H1 (cell line): Measurements from ENCODE around the gene ZYX. TPM values are rescaled to one million over a fixed set of nuclear protein-coding genes. Genes with fewer than 3 reads are reported as not detected.
A peak's percentile ranks its signal among the peaks of the same experiment; 100 is the strongest.

Experiments used
- CTCF ChIA-PET: fragments of 300-600 bp; sonication (Branson Sonifier 250); formaldehyde crosslinking; loops from one replicate; lab custom pipeline; 2021; ENCODE audit not compliant: partially characterized antibody; lab: Charles Lee
- POLR2A ChIA-PET: fragments of 300-600 bp; sonication (Branson Sonifier 250); formaldehyde crosslinking; loops from one replicate; lab custom pipeline; 2021; ENCODE audit warnings: inconsistent platforms; ENCODE audit not compliant: partially characterized antibody; lab: Charles Lee
- DNase-seq, 2 experiments: peaks; one replicate each; pipeline versions ENCODE4 v3.0.0 to v3.0.0-alpha.2; 2010 to 2022; ENCODE audit warnings: low spot score in 2 of 2, low read depth in 1 of 2, mixed read lengths in 1 of 2
- FAIRE-seq: peaks from 2 replicates; lab custom pipeline; 2011; peaks lifted over from hg19 to GRCh38; lab: Jason Lieb, UNC
- H2AFZ ChIP-seq: 2 replicates; pipeline ENCODE4 v1.8.1; 2012; ENCODE audit warnings: low read length, inconsistent platforms
- H2AK5ac ChIP-seq: 2 replicates; pipeline ENCODE4 v1.6.1; 2013; ENCODE audit warnings: low read depth, low read length
- H2BK120ac ChIP-seq: replicated peaks from 2 replicates; pipeline ENCODE3; 2013; ENCODE audit warnings: low read depth, low read length, inconsistent platforms
- H2BK12ac ChIP-seq: 2 replicates; pipeline ENCODE4 v1.6.1; 2013; ENCODE audit warnings: low read depth, low read length
- H2BK15ac ChIP-seq: 2 replicates; pipeline ENCODE4 v1.6.1; 2013; ENCODE audit warnings: low read length
- H2BK20ac ChIP-seq: 2 replicates; pipeline ENCODE4 v1.6.1; 2013; ENCODE audit warnings: low read length
- H2BK5ac ChIP-seq: 2 replicates; pipeline ENCODE4 v1.6.1; 2013; ENCODE audit warnings: low read depth, low read length
- H3K14ac ChIP-seq: 2 replicates; pipeline ENCODE4 v1.6.1; 2013; ENCODE audit warnings: inconsistent platforms; ENCODE audit not compliant: insufficient read length
- H3K18ac ChIP-seq: 2 replicates; pipeline ENCODE4 v1.6.1; 2013; ENCODE audit warnings: low read length; ENCODE audit errors: extremely low read depth
- H3K23ac ChIP-seq: 2 replicates; pipeline ENCODE4 v1.6.1; 2013; ENCODE audit warnings: inconsistent platforms; ENCODE audit not compliant: insufficient read length
- H3K23me2 ChIP-seq: 2 replicates; pipeline ENCODE4 v1.6.1; 2013; ENCODE audit warnings: low read depth, low read length
- H3K27ac ChIP-seq: 2 replicates; pipeline ENCODE4 v1.6.1; 2011; ENCODE audit warnings: low read depth, low read length, inconsistent platforms
- H3K27me3 ChIP-seq, 4 experiments: replicated peaks in 1 of 4; 1 replicate in 1 of 4; 2 replicates in 3 of 4; pipeline versions ENCODE4 v1.6.1 to v1.8.1; 2011 to 2013; ENCODE audit warnings: low read length in 3 of 4, mild to moderate bottlenecking in 3 of 4, inconsistent platforms in 2 of 4, mixed read lengths in 2 of 4, moderate library complexity in 1 of 4; ENCODE audit not compliant: control insufficient read depth in 3 of 4, insufficient read depth in 3 of 4; ENCODE audit errors: extremely low read depth in 1 of 4
- H3K36me3 ChIP-seq, 4 experiments: 2 replicates each; pipeline versions ENCODE4 v1.6.1 to v1.8.1; 2011 to 2013; ENCODE audit warnings: mild to moderate bottlenecking in 4 of 4, low read length in 3 of 4, moderate library complexity in 2 of 4, control low read depth in 1 of 4, inconsistent platforms in 1 of 4; ENCODE audit not compliant: insufficient read depth in 4 of 4, control insufficient read depth in 2 of 4
- H3K4ac ChIP-seq: replicated peaks from 2 replicates; pipeline ENCODE3; 2013; ENCODE audit warnings: low read length, low read depth, mixed read lengths, inconsistent platforms; ENCODE audit not compliant: insufficient read length
- H3K4me1 ChIP-seq, 4 experiments: replicated peaks in 1 of 4; 1 replicate in 1 of 4; 2 replicates in 3 of 4; pipeline versions ENCODE4 v1.6.1 to v1.8.1; 2011 to 2013; ENCODE audit warnings: low read length in 3 of 4, inconsistent platforms in 2 of 4, mixed read lengths in 1 of 4; ENCODE audit not compliant: insufficient read depth in 4 of 4, control insufficient read depth in 3 of 4
- H3K4me2 ChIP-seq, 2 experiments: 2 replicates each; pipeline versions ENCODE4 v1.6.1 to v1.8.1; 2011 to 2013; ENCODE audit warnings: low read depth in 2 of 2, low read length in 2 of 2, control low read depth in 1 of 2, inconsistent platforms in 1 of 2, mild to moderate bottlenecking in 1 of 2; ENCODE audit not compliant: insufficient read depth in 1 of 2
- H3K4me3 ChIP-seq, 4 experiments: fragments of 200-600, 300-600 bp in 1 of 4; sonication (generic), shearing (Covaris generic), sonication (Bioruptor Twin) in 1 of 4; 2 replicates each; pipeline versions ENCODE4 v1.5.1 to v1.8.1; 2011 to 2016; ENCODE audit warnings: low read length in 4 of 4, low read depth in 3 of 4, control low read depth in 2 of 4, inconsistent platforms in 2 of 4, mild to moderate bottlenecking in 2 of 4, mixed read lengths in 1 of 4, moderate library complexity in 1 of 4; ENCODE audit not compliant: insufficient read depth in 2 of 4; ENCODE audit errors: extremely low read depth in 1 of 4
- H3K56ac ChIP-seq: replicated peaks from 2 replicates; pipeline ENCODE3; 2013; ENCODE audit warnings: low read depth, mild to moderate bottlenecking, mixed read lengths, low read length, inconsistent platforms; ENCODE audit not compliant: insufficient read length
- H3K79me1 ChIP-seq: 2 replicates; pipeline ENCODE4 v1.6.1; 2013; ENCODE audit warnings: low read depth, low read length, control low read depth
- H3K79me2 ChIP-seq, 2 experiments: 2 replicates each; pipeline versions ENCODE4 v1.6.1 to v1.8.1; 2012 to 2013; ENCODE audit warnings: low read length in 2 of 2, mild to moderate bottlenecking in 2 of 2, inconsistent platforms in 1 of 2; ENCODE audit not compliant: insufficient read depth in 2 of 2, control insufficient read depth in 1 of 2
- H3K9ac ChIP-seq, 4 experiments: replicated peaks in 1 of 4; 1 replicate in 1 of 4; 2 replicates in 3 of 4; pipeline versions ENCODE4 v1.6.1 to v1.8.1; 2011 to 2013; ENCODE audit warnings: low read depth in 3 of 4, low read length in 3 of 4, control low read depth in 2 of 4, mild to moderate bottlenecking in 2 of 4, moderate library complexity in 2 of 4, inconsistent platforms in 1 of 4; ENCODE audit errors: extremely low read depth in 1 of 4
- H3K9me3 ChIP-seq, 2 experiments: 2 replicates each; pipeline versions ENCODE4 v1.6.1 to v1.8.1; 2012 to 2013; ENCODE audit warnings: mild to moderate bottlenecking in 2 of 2, moderate library complexity in 2 of 2, control low read depth in 1 of 2, inconsistent platforms in 1 of 2, low read depth in 1 of 2, low read length in 1 of 2, mixed read lengths in 1 of 2; ENCODE audit not compliant: insufficient read depth in 2 of 2
- H4K20me1 ChIP-seq, 2 experiments: replicated peaks in 1 of 2; 2 replicates each; pipeline versions ENCODE3 to v1.8.1; 2011 to 2013; ENCODE audit warnings: inconsistent platforms in 2 of 2, low read length in 2 of 2, mild to moderate bottlenecking in 1 of 2; ENCODE audit not compliant: insufficient read depth in 2 of 2, control insufficient read depth in 1 of 2
- H4K5ac ChIP-seq: 2 replicates; pipeline ENCODE4 v1.6.1; 2013; ENCODE audit warnings: low read length, low read depth, mixed read lengths, inconsistent platforms; ENCODE audit not compliant: insufficient read length
- H4K8ac ChIP-seq: 2 replicates; pipeline ENCODE4 v1.8.0; 2013; ENCODE audit warnings: mild to moderate bottlenecking, moderate library complexity, low read length, inconsistent platforms; ENCODE audit not compliant: insufficient read depth; ENCODE audit errors: extremely low read depth
- H4K91ac ChIP-seq: replicated peaks from 2 replicates; pipeline ENCODE3; 2013; ENCODE audit warnings: low read length, mixed read lengths, inconsistent platforms; ENCODE audit not compliant: insufficient read length
- BRCA1 ChIP-seq: IDR thresholded peaks from 2 replicates; pipeline ENCODE4 v1.6.1; 2012; ENCODE audit warnings: low read depth, low read length, improper control_type of control experiment
- FOSL1 ChIP-seq: IDR thresholded peaks from 2 replicates; pipeline ENCODE4 v1.6.1; 2011; ENCODE audit warnings: mild to moderate bottlenecking, low read depth, low read length, moderate library complexity; ENCODE audit not compliant: insufficient read depth
- KDM1A ChIP-seq: fragments of 200-600, 300-600 bp; sonication (generic); IDR thresholded peaks from 2 replicates; pipeline ENCODE4 v1.7.1; 2016; ENCODE audit warnings: mild to moderate bottlenecking, low read length, borderline replicate concordance
- PHF8 ChIP-seq: fragments of 200-600 bp; sonication (generic); conservative IDR thresholded peaks from 2 replicates; pipeline ENCODE4 v1.7.1; 2012; ENCODE audit warnings: low read depth, mild to moderate bottlenecking, inconsistent platforms, low read length, moderate library complexity
- RFX5 ChIP-seq: IDR thresholded peaks from 2 replicates; pipeline ENCODE4 v1.6.1; 2011; ENCODE audit warnings: low read depth, low read length, improper control_type of control experiment, borderline replicate concordance
- SIX5 ChIP-seq: IDR thresholded peaks from 2 replicates; pipeline ENCODE4 v1.6.1; 2011; ENCODE audit warnings: mild to moderate bottlenecking, low read depth, low read length
- TCF12 ChIP-seq: IDR thresholded peaks from 2 replicates; pipeline ENCODE4 v1.6.1; 2011; ENCODE audit warnings: low read depth, mild to moderate bottlenecking, low read length
- TEAD4 ChIP-seq: IDR thresholded peaks from 2 replicates; pipeline ENCODE4 v1.6.1; 2012; ENCODE audit warnings: low read depth, low read length, inconsistent platforms, mixed read lengths
- WGBS, 2 experiments: shearing (Covaris generic) in 1 of 2; methylation state at CpG; one replicate each; pipeline versions ENCODE4 v1.1.6 to v1.1.7; 2013 to 2015; ENCODE audit warnings: low lambda C conversion rate in 2 of 2, mixed read lengths in 2 of 2, inconsistent platforms in 1 of 2, low coverage in 1 of 2, missing lambda C conversion rate in 1 of 2; ENCODE audit not compliant: insufficient replicate concordance in 2 of 2, insufficient coverage in 1 of 2, insufficient read length in 1 of 2; ENCODE audit errors: extremely low coverage in 1 of 2, missing lambda C conversion rate in 1 of 2; 5-methylcytosine and 5-hydroxymethylcytosine counted together
- long read RNA-seq, 2 experiments: library from RNA in 1 of 2; library from capped mRNA in 1 of 2; stranded (forward); transcript quantifications; one replicate each; pipeline ENCODE4 v2.0.0, GENCODE V29; 2021; ENCODE audit warnings: inconsistent platforms in 1 of 2
- polyA minus RNA-seq, 3 experiments: library from RNA; depleted of rRNA, polyadenylated mRNA; stranded (reverse); fragments of >200 nt; gene quantifications; 1 replicate in 2 of 3; 2 replicates in 1 of 3; pipeline ENCODE4 v1.2.3, GENCODE V29; 2011
- polyA plus RNA-seq, 7 experiments: library from polyadenylated mRNA; depleted of rRNA in 3 of 7; stranded (reverse) in 5 of 7; unstranded in 2 of 7; fragments of >200 nt in 5 of 7; fragments of 200-250 nt in 2 of 7; gene quantifications; 1 replicate in 5 of 7; 2 replicates in 1 of 7; 4 replicates in 1 of 7; pipeline versions ENCODE4 v1.2.1 to v1.2.3, GENCODE V29; 2011 to 2013; ENCODE audit warnings: missing spikeins in 2 of 7, mixed read lengths in 2 of 7
- total RNA-seq: library from RNA; stranded (reverse); fragmentation: NEBNext Ultra II Directional; extraction: Animal tissue kit (Norgen Biotek cat#: 25700); gene quantifications from 2 replicates; pipeline ENCODE4 v1.2.1, GENCODE V29; 2021

ZYX gene
- total RNA-seq = 159 and 174 TPM in 2 replicates
- 40.6 and 77.9 TPM in 2 replicates for polyA plus RNA-seq (2011; rRNA removed)
- polyA plus RNA-seq (2011; cell fraction: cytosol; rRNA removed) = 25.7 TPM
- 107 TPM for polyA plus RNA-seq (2011; cell fraction: nucleus; rRNA removed)
- polyA plus RNA-seq (2012, experiment 1 of 2) = 138 to 177 TPM (median 171 TPM) in 4 replicates
- polyA plus RNA-seq (2012, experiment 2 of 2) = 172 TPM
- 166 TPM for polyA plus RNA-seq (2013, experiment 1 of 2)
- polyA plus RNA-seq (2013, experiment 2 of 2) = 163 TPM
- 21.5 and 32.9 TPM in 2 replicates for polyA minus RNA-seq (2011; rRNA and poly(A)+ RNA removed)
- 70.7 TPM for polyA minus RNA-seq (2011; cell fraction: cytosol; rRNA and poly(A)+ RNA removed)
- polyA minus RNA-seq (2011; cell fraction: nucleus; rRNA and poly(A)+ RNA removed) = 64.8 TPM
- long read RNA-seq, experiment 1, transcript ZYX-201 (10 exons, 2,493 nt) = major isoform, 51 of 283 reads
- long read RNA-seq, experiment 1, partial matches to known transcripts = 157 of 283 reads
- long read RNA-seq, experiment 1, other reads (novel, unspliced or antisense) = 74 of 283 reads
- long read RNA-seq, experiment 2, partial matches to known transcripts = 1 of 2 reads
- long read RNA-seq, experiment 2, other reads (novel, unspliced or antisense) = 1 of 2 reads

GRCh38 chr7:143380646-143381426, at the start of gene ZYX:
TSS of gene ZYX (plus strand) at chr7:143381345. CDS start at chr7:143381572, 227 bp downstream.
- H4K8ac ChIP-seq = peak within 1 kb of the TSS; percentile 91
- 0% methylated on average over 13 of the region's 72 CpGs; no CpG with 5 or more reads in 1 of the 2 experiments for WGBS, 2 experiments
- peak within 1 kb of the TSS; percentile 25 for H4K91ac ChIP-seq
- peak within 1 kb of the TSS; percentile 50; the same call in 1 of the 2 replicates for H2BK12ac ChIP-seq
- H3K14ac ChIP-seq = no peak within 1 kb of the TSS
- peaks cover 5 to 31% (median 11%) of the 10 kb centered on the region in 4 experiments; a peak in 7 of 8 replicates for H3K36me3 ChIP-seq
- H3K23ac ChIP-seq = no peak within 1 kb of the TSS
- peak within 1 kb of the TSS; percentile 69 to 93 for H3K4me2 ChIP-seq
- H3K4me3 ChIP-seq = peak within 1 kb of the TSS; percentile 76 to 100 (median 88)
- FAIRE-seq (no peak), DNase-seq (peak; percentile 87 to 91)
- no peak within 1 kb of the TSS for H2BK20ac ChIP-seq
- CTCF ChIA-PET = interaction anchor here (0.8 to 17.5 kb wide), 20 partner anchors 11 to 378 kb away, joined by 3 to 359 read pairs (median 6); partner anchors contain the start of genes EPHA1 and FAM131B
- H4K20me1 ChIP-seq = peaks cover 13 to 23% of the 10 kb centered on the region in 2 experiments
- peaks cover 3 to 49% of the 10 kb centered on the region in 2 experiments; a peak in 3 of 4 replicates for H3K79me2 ChIP-seq
- H3K4me1 ChIP-seq = peaks cover 5 to 18% (median 6%) of the 10 kb centered on the region in 4 experiments
- peak within 1 kb of the TSS; percentile 92; the same call in 1 of the 2 replicates for H2BK5ac ChIP-seq
- peaks cover 8% of the 10 kb centered on the region; the same call in 1 of the 2 replicates for H3K23me2 ChIP-seq
- H3K27ac ChIP-seq = peak within 1 kb of the TSS; percentile 93
- POLR2A ChIA-PET = interaction anchor here (0.6 to 19.0 kb wide), 5 partner anchors 13 to 1605 kb away, joined by 3 to 518 read pairs (median 12); partner anchors contain the start of genes CLCN1, EPHA1, FAM131B and TAS2R4
- no peaks in the 10 kb centered on the region for H3K9me3 ChIP-seq
- no peak within 1 kb of the TSS for H2AK5ac ChIP-seq
- H4K5ac ChIP-seq = peak within 1 kb of the TSS; percentile 47
- H3K56ac ChIP-seq = peak within 1 kb of the TSS; percentile 89
- peak within 1 kb of the TSS; percentile 93 for H3K18ac ChIP-seq
- no peaks in the 10 kb centered on the region for H3K27me3 ChIP-seq
- no peak within 1 kb of the TSS for H2BK120ac ChIP-seq
- peaks cover 17% of the 10 kb centered on the region for H3K79me1 ChIP-seq
- no peak within 1 kb of the TSS for H2AFZ ChIP-seq
- H3K9ac ChIP-seq = peak within 1 kb of the TSS; percentile 57 to 93 (median 82)
- H3K4ac ChIP-seq = peak within 1 kb of the TSS; percentile 91
- H2BK15ac ChIP-seq = 0 out of 2 replicates have a peak within 1 kb of the TSS, but pooled peaks have one; percentile 72
- TF ChIP-seq FOSL1 = no peak
- TF ChIP-seq BRCA1 = no peak
- TF ChIP-seq TCF12 = no peak
- peak; percentile 81 for TF ChIP-seq PHF8
- no peak for TF ChIP-seq KDM1A
- no peak for TF ChIP-seq SIX5
- TF ChIP-seq RFX5 = no peak
- no peak for TF ChIP-seq TEAD4
